HG02678 (cell line): ENCODE results near the gene PGGHG.
"Not testable (repeated sequence)": the region's sequence is repeated elsewhere in the genome, so short reads cannot be mapped to it uniquely, and the experiment has no call there.

Source experiments
- ATAC-seq: cut with Tn5 transposase; IDR thresholded peaks from one replicate; pipeline ENCODE4 v1.9.1; 2021; ENCODE audit warnings: mild to moderate bottlenecking, moderate library complexity; ENCODE audit not compliant: unreplicated experiment

Gene PGGHG

GRCh38 chr11:326842-327580 lies 38.1 kb downstream of the PGGHG start:
- ATAC-seq, result peak; percentile 72

DNA sequence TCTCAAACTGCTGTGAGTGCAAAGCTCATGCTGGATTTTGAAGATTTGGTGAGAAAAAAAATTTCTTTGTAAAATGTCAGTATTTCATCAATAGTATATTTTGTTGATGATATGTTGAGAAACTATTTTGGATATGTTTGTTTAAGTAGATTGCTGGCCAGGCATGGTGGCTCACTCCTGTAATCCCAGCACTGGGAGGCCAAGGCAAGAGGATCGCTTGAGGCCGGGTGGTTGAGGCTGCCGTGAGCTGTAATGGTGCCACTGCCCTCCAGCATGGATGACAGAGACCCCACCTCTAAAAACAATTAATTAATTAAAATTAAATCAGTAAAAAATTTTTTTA lies 38.6 kb downstream of the PGGHG start:
- ATAC-seq, result no peak

DNA sequence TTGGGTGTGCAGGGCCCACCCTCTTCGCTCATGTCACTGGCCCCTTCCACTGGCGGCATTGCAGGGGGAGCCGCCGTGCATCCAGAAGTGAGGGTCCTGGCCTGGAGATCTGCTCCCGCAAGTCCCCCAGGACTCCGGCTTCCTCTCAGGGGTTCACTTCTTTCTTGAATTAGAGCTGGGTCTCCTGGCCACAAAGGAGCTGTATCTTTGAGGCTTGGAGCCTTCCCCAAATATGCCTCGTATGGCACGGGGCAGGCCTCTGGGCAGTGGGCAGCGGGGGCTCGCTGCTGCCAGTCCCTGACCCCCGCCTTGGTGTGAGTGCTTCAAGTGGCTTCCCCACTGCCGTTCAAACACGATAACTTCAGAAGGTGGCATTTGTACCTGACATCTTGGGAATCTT lies 39.1 kb downstream of the PGGHG start:
- no peak for ATAC-seq

DNA sequence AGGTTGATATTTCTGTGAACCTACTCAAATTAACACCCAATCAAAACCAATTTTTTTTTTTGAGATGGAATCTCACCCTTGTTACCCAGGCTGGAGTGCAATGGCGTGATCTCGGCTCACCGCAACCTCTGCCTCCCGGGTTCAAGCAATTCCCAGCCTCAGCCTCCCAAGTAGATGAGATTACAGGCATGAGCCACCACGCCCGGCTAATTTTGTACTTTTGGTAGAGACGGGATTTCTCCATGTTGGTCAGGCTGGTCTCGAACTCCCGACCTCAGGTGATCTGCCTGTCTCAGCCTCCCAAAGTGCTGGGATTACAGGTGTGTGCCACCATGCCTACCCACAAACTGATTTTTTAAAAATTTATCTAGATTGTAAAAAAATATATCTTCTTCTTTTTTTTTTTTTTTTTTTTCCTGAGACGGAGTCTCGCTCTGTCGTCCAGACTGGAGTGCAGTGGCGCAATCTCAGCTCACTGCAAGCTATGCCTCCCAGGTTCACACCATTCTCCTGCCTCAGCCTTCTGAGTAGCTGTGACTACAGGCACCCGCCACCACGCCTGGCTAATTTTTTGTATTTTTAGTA lies 39.7 kb downstream of the PGGHG start:
- ATAC-seq, result not testable (repeated sequence)

DNA sequence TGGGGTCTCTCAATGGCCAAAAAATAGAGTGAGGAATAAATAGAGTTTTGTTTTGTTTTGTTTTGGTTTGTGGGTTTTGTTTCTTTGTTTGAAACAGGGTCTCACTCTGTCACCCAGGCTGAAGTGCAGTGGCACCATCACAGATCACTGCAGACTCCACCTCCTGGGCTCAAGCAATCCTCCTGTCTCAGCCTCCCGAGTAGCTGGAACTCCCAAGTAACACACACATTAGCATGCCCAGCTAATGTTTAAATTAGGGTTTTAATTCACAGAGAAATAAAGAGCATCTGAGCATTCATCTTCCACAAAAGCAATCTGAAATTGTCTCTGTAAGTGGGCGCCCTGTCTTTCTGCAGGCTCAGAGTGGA lies 40.9 kb downstream of the PGGHG start:
- no peak for ATAC-seq

- no peak for ATAC-seq
Measured at GRCh38 chr11:330307-330693, 41.4 kb downstream of the PGGHG start.

DNA sequence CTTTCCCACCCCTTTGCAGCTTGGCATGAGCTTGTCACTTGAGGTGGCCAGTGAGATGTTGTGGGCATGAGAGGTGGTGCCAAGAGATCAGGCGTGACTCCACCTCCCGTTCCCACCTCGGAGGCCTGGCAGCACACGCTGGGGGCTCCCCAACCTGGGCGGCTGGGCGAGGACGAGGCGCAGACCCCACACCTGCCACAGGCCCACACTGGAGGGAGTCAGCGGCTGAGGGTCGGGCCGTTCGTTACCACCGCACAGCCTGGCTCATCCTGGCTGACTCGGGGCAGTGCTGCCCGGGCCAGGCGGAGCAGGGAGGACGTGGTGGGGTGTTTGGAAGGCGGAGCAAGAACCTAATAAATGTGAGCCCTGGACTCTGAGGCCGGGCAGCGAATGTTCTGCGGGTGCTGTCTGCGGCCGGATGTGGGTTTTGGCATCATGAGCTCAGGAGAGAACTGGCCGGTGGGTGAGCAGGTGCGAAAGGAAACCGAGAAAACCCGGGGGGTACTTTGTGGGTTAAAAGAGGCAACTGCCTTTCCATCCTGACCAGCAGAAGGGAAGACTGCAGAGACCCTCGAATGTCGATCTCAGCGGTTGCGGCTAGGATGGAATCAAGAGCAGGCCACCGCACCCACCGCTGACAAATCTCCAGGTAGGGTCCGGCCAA lies 41.9 kb downstream of the PGGHG start:
- ATAC-seq, result no peak

DNA sequence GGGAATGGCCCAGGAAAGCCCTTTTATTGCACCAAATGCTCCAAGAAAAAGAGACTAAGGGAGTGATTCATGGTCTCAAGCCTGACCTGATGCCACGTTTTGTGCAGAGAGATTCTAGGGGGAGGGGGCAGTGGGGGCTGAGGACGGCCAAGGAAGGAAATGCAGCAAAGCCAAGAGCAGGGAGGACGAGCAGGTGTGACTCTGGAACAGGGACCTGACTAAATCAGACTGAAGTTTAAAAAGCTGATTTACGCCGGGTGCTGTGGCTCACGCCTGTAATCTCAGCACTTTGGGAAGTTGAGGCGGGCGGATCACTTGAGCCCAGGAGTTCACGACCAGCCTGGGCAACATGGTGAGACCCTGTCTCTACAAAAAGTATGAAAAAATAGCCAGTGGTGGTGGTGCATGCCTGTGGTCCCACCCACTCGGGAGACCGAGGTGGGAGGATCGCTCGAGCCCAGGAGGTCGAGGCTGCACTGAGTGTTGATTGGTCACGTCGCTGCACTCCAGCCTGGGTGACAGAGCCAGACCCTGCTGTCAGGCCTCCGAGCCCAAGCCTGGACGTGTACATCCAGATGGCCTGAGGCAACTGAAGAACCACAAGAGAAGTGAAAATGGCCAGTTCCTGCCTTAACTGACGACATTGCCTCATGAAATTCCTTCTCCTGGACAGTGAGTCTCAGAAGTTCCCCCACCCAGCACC lies 42.6 kb downstream of the PGGHG start:
- ATAC-seq, result no peak

- ATAC-seq, result no peak
Measured at GRCh38 chr11:332651-333480, 43.9 kb downstream of the PGGHG start.

- ATAC-seq, result not testable (repeated sequence)
Measured at GRCh38 chr11:333616-334263, 44.8 kb downstream of the PGGHG start.

- no peak for ATAC-seq
Measured at GRCh38 chr11:334264-334994, 45.5 kb downstream of the PGGHG start.

GRCh38 chr11:335779-336658 lies 47.1 kb downstream of the PGGHG start:
- no peak for ATAC-seq

GRCh38 chr11:336659-337198 lies 47.8 kb downstream of the PGGHG start:
- no peak for ATAC-seq

DNA sequence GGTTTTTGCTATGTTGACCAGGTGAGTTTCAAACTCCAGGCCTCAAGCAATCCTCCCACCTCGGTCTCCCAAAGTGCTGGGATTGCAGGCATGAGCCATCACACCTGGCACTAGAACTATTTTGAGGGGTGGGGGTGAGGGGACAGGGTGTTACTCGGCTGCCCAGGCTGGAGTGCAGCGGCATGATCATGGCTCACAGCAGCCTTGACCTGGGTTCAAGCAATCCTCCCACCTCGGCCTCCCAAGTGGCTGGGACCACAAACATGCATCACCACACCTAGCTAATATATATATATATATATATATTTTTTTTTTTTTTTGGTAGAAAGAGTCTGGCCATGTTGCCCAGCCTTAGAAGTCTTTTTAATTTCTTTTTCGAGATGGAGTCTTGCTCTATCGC lies 48.8 kb downstream of the PGGHG start:
- no peak for ATAC-seq

GRCh38 chr11:339963-340362 lies 51.0 kb downstream of the PGGHG start:
- ATAC-seq, result no peak

DNA sequence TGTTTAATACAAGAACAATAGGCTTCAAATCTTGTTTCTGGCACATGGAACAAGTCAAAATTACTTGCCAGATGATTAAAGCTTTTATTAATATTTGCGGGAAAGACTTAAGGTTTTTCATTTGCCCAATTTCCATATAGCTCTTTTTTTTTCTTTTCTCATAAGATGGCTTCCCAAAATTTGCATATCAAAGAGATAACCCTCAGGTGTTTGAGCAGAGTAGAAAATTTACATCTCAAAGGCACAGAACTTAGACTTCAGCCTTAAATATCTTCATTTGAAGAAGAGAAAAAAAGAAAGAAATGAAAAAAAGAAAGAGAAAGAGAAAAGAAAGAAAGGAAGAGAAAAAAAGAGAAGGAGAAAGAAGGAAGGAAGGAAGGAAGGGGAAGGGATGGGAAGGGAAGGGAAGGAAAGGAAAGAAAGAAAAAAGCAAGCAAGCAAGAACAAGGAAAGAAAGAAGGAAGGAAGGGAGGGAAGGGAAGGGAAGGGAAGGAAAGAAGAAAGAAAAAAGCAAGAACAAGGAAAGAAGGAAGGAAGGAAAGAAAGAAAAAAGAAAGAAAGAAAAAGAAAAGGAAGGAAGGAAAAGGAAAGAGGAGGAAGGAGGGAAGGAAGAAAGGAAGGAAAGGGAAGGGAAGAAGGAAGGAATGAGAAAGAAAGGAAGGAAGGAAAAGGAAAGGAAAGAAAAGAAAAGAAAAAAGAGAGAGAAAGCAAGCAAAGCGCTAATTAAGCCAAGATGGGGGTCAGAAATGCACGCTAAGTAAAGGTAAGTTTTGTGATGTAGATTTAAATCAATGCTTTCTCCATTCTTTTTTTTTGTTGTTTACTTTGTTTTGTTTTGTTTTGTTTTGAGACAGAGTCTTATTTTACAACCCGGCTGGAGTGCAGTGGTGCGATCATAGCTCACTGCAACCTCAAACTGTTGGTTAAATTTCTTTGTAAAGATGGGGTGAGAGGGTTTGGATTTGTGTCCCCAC lies 51.9 kb downstream of the PGGHG start:
- no peak for ATAC-seq

DNA sequence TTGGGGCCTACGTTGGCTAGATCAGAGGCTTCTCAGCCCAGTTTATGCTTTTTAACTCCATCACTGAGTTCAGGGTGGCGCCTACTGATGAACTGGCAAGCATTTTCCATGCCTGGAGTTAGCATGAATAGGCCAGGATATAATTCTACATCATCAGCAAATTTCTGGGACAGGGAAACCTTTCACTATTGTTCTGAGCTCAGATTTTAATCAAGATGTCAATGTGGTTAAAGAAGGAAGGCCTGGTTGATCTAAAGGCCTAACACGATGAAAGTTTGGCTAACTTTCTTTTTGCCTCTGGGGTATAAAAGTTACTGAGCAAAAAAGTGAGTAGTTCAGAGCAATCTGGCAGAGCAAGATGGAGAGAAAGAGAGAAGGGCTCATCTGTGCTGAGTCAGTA lies 53.4 kb downstream of the PGGHG start:
- ATAC-seq, result no peak
